GM23338 (cell line): ENCODE measurements around the gene PHRF1. TPM values are rescaled to one million over a fixed set of nuclear protein-coding genes. Genes with fewer than 3 reads are reported as not detected.
"Not testable (repeated sequence)": the region's sequence is repeated elsewhere in the genome, so short reads cannot be mapped to it uniquely, and the experiment has no call there.

Source experiments
- ATAC-seq: fragments of 200-7000 bp; cut with Tn5 transposase; 3 replicates; pipeline ENCODE4 v1.9.1; 2020
- DNase-seq: peaks from one replicate; pipeline ENCODE4 v3.0.0-alpha.2; 2015; ENCODE audit warnings: low spot score
- H2AFZ ChIP-seq: fragments of 200-600 bp; sonication (generic); 2 replicates; pipeline ENCODE4 v1.8.0; 2016; ENCODE audit warnings: antibody characterized with exemption, mild to moderate bottlenecking, moderate library complexity
- H3F3A ChIP-seq: fragments of 200-600 bp; sonication (generic); replicated peaks from 2 replicates; pipeline ENCODE4 v1.8.0; 2017; ENCODE audit warnings: antibody characterized with exemption, mixed run types, low read depth
- H3K27ac ChIP-seq: fragments of 200-600 bp; sonication (generic); 2 replicates; pipeline ENCODE4 v1.6.1; 2016; ENCODE audit warnings: low read depth
- H3K27me3 ChIP-seq: fragments of 200-600 bp; sonication (generic); 2 replicates; pipeline ENCODE4 v1.8.0; 2016; ENCODE audit warnings: mild to moderate bottlenecking, mixed run types, moderate library complexity; ENCODE audit not compliant: insufficient read depth
- H3K36me3 ChIP-seq: fragments of 200-600 bp; sonication (generic); 2 replicates; pipeline ENCODE4 v1.8.0; 2016; ENCODE audit warnings: mild to moderate bottlenecking; ENCODE audit not compliant: insufficient read depth
- H3K4me1 ChIP-seq: fragments of 200-600 bp; sonication (generic); 2 replicates; pipeline ENCODE4 v1.8.0; 2016; ENCODE audit warnings: mild to moderate bottlenecking, moderate library complexity; ENCODE audit not compliant: insufficient read depth
- H3K4me2 ChIP-seq: fragments of 200-600 bp; sonication (generic); 2 replicates; pipeline ENCODE4 v1.7.1; 2017; ENCODE audit warnings: mixed run types
- H3K4me3 ChIP-seq: fragments of 200-600 bp; sonication (generic); 2 replicates; pipeline ENCODE4 v1.6.1; 2016; ENCODE audit warnings: mixed run types
- H3K79me2 ChIP-seq: fragments of 200-600 bp; sonication (generic); replicated peaks from 2 replicates; pipeline ENCODE4 v1.8.0; 2017; ENCODE audit warnings: mild to moderate bottlenecking; ENCODE audit not compliant: insufficient read depth
- H3K9me2 ChIP-seq: fragments of 200-600 bp; sonication (generic); 2 replicates; pipeline ENCODE4 v1.8.0; 2017; ENCODE audit not compliant: insufficient read depth
- H4K20me1 ChIP-seq: fragments of 200-600 bp; sonication (generic); replicated peaks from 2 replicates; pipeline ENCODE4 v1.8.0; 2017; ENCODE audit warnings: mild to moderate bottlenecking; ENCODE audit not compliant: insufficient read depth
- H3K27ac Mint-ChIP-seq: 2 replicates; pipeline ENCODE4 v1.8.0; 2020; ENCODE audit warnings: inconsistent platforms, mild to moderate bottlenecking, moderate library complexity, mixed read lengths
- H3K27me3 Mint-ChIP-seq: 3 replicates; pipeline ENCODE4 v1.8.0; 2022; ENCODE audit warnings: low read depth, mild to moderate bottlenecking, moderate library complexity, mixed read lengths, inconsistent platforms; ENCODE audit not compliant: insufficient read depth, poor library complexity
- H3K36me3 Mint-ChIP-seq: 3 replicates; pipeline ENCODE4 v1.8.0; 2021; ENCODE audit warnings: low read depth, mild to moderate bottlenecking, inconsistent platforms, moderate library complexity, mixed read lengths
- H3K4me1 Mint-ChIP-seq: 3 replicates; pipeline ENCODE4 v1.8.0; 2020; ENCODE audit warnings: mild to moderate bottlenecking, inconsistent platforms, mixed read lengths
- H3K4me3 Mint-ChIP-seq: 3 replicates; pipeline ENCODE4 v1.8.0; 2021; ENCODE audit warnings: moderate library complexity, mild to moderate bottlenecking, inconsistent platforms, mixed read lengths
- H3K9me3 Mint-ChIP-seq: 3 replicates; pipeline ENCODE4 v1.8.0; 2020; ENCODE audit warnings: moderate library complexity, mild to moderate bottlenecking, inconsistent platforms, mixed read lengths
- CTCF ChIP-seq, 2 experiments: fragments of 200-600 bp in 1 of 2; sonication (generic) in 1 of 2; conservative IDR thresholded peaks; 2 replicates each; pipeline versions ENCODE4 v1.5.1 to v1.6.1; 2016 to 2017; ENCODE audit warnings: antibody characterized with exemption in 2 of 2, low read depth in 2 of 2, mild to moderate bottlenecking in 2 of 2, moderate library complexity in 1 of 2
- EZH2 ChIP-seq: fragments of 200-600 bp; sonication (generic); IDR thresholded peaks from one replicate; pipeline ENCODE4 v1.8.0; 2017; ENCODE audit warnings: antibody characterized with exemption, mild to moderate bottlenecking, low read depth; ENCODE audit not compliant: unreplicated experiment
- JUNB ChIP-seq: IDR thresholded peaks from one replicate; pipeline ENCODE4 v1.6.1; 2016; ENCODE audit warnings: antibody characterized with exemption; ENCODE audit not compliant: unreplicated experiment
- POLR2AphosphoS5 ChIP-seq: IDR thresholded peaks from 2 replicates; pipeline ENCODE4 v1.6.1; 2016; ENCODE audit warnings: antibody characterized with exemption, low read depth
- ZNF114 ChIP-seq: fragments of 250-450 bp; sonication (Bioruptor Pico); IDR thresholded peaks from 2 replicates; pipeline ENCODE4 v1.5.0; 2020; ENCODE audit warnings: mild to moderate bottlenecking, moderate library complexity
- ZNF331 ChIP-seq: fragments of 250-450 bp; sonication (Bioruptor Pico); IDR thresholded peaks from 2 replicates; pipeline ENCODE4 v1.5.0; 2020; ENCODE audit warnings: low read depth, mild to moderate bottlenecking, moderate library complexity
- ZNF462 ChIP-seq: fragments of 250-450 bp; sonication (Bioruptor Pico); IDR thresholded peaks from 2 replicates; pipeline ENCODE4 v1.5.0; 2020; ENCODE audit warnings: mild to moderate bottlenecking, moderate library complexity
- polyA plus RNA-seq: library from polyadenylated mRNA; unstranded; fragments of >200 nt; fragmentation: Nextera tagmentation; extraction: Ambion mirVana; gene quantifications from 2 replicates; pipeline ENCODE4 v1.2.1, GENCODE V29; 2016
- total RNA-seq: library from RNA; depleted of rRNA; stranded (reverse); fragments of >200 nt; shearing (Covaris generic); gene quantifications from 2 replicates; pipeline ENCODE4 v1.2.3, GENCODE V29; 2014
- TF ChIP-seq, protein P1 (sequence below): IDR thresholded peaks from 2 replicates; pipeline ENCODE4 v1.6.1; 2016; ENCODE audit warnings: antibody characterized with exemption

PHRF1 gene
- total and polyA plus RNA-seq, 2 experiments from 2014 or later = 11.0 to 45.9 TPM

GRCh38 chr11:646214-646613 lies 69.9 kb downstream of the PHRF1 start:
- Histone ChIP-seq H3K27ac (no peak overlapping the region), H2AFZ (no peak overlapping the region), H3K36me3 (no peaks in the 10 kb centered on the region), H3K27me3 (no peaks in the 10 kb centered on the region), H3K4me2 (no peak overlapping the region), H3K4me3 (no peak overlapping the region), H4K20me1 (no peaks in the 10 kb centered on the region), H3K79me2 (no peaks in the 10 kb centered on the region), H3K9me2 (no peaks in the 10 kb centered on the region), H3K4me1 (no peaks in the 10 kb centered on the region; the same call in 1 of the 2 replicates), H3F3A (0 out of 2 replicates have a peak, but pooled peaks cover 5% of the 10 kb centered on the region)
- Mint-ChIP-seq H3K27me3 (peaks cover 17% of the 10 kb centered on the region), H3K27ac (no peak overlapping the region), H3K4me1 (peaks cover 6% of the 10 kb centered on the region; the same call in 2 of the 3 replicates), H3K4me3 (no peak overlapping the region), H3K36me3 (peaks cover 28% of the 10 kb centered on the region), H3K9me3 (no peaks in the 10 kb centered on the region)
- ATAC-seq = no peak
- TF ChIP-seq CTCF (conservative IDR thresholded peaks at IDR 0.05; ENCODE audit: low read depth in 2 of 2) (no peak), JUNB (no peak), EZH2 (no peak), ZNF114 (CRISPR knock-in tag) (no peak), POLR2AphosphoS5 (no peak)
- TF ChIP-seq, protein P1, sequence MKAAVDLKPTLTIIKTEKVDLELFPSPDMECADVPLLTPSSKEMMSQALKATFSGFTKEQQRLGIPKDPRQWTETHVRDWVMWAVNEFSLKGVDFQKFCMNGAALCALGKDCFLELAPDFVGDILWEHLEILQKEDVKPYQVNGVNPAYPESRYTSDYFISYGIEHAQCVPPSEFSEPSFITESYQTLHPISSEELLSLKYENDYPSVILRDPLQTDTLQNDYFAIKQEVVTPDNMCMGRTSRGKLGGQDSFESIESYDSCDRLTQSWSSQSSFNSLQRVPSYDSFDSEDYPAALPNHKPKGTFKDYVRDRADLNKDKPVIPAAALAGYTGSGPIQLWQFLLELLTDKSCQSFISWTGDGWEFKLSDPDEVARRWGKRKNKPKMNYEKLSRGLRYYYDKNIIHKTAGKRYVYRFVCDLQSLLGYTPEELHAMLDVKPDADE = no peak
- no peak for DNase-seq

GRCh38 chr11:647672-648158 lies 71.4 kb downstream of the PHRF1 start:
- not testable (repeated sequence) for H4K20me1 ChIP-seq, H3K9me3 Mint-ChIP-seq, H3K4me1 ChIP-seq, H3K27me3 ChIP-seq, H3K36me3 ChIP-seq, H3K27ac Mint-ChIP-seq, H3K4me2 ChIP-seq, H3K9me2 ChIP-seq, H2AFZ ChIP-seq, H3K4me3 ChIP-seq, H3K4me3 Mint-ChIP-seq, H3K27ac ChIP-seq, DNase-seq, H3F3A ChIP-seq, H3K4me1 Mint-ChIP-seq, ATAC-seq, H3K79me2 ChIP-seq
- Mint-ChIP-seq H3K36me3 (peaks cover 41% of the 10 kb centered on the region), H3K27me3 (peaks cover 12% of the 10 kb centered on the region)

GRCh38 chr11:650482-650881 lies 74.2 kb downstream of the PHRF1 start:
- Mint-ChIP-seq H3K4me3 (no peak overlapping the region), H3K36me3 (peaks cover 46% of the 10 kb centered on the region), H3K9me3 (no peaks in the 10 kb centered on the region), H3K4me1 (peaks cover 3% of the 10 kb centered on the region; the same call in 2 of the 3 replicates), H3K27ac (no peak overlapping the region), H3K27me3 (peaks cover 15% of the 10 kb centered on the region)
- Histone ChIP-seq H2AFZ (no peak overlapping the region), H3K9me2 (no peaks in the 10 kb centered on the region), H3K36me3 (peaks cover 4% of the 10 kb centered on the region; the same call in 1 of the 2 replicates), H4K20me1 (no peaks in the 10 kb centered on the region; the same call in 1 of the 2 replicates), H3K4me1 (no peaks in the 10 kb centered on the region; the same call in 1 of the 2 replicates), H3K79me2 (no peaks in the 10 kb centered on the region), H3K27ac (0 out of 2 replicates have a peak overlapping the region, but pooled peaks have one; percentile 6), H3F3A (0 out of 2 replicates have a peak, but pooled peaks cover 6% of the 10 kb centered on the region), H3K4me3 (no peak overlapping the region), H3K27me3 (no peaks in the 10 kb centered on the region), H3K4me2 (no peak overlapping the region)
- DNase-seq = no peak
- no peak for ATAC-seq
- TF ChIP-seq ZNF462 (CRISPR knock-in tag) = no peak
- no peak for TF ChIP-seq JUNB
- no peak for TF ChIP-seq ZNF331
